HEK293 (cell line): ENCODE results near the gene SLC38A7.
"Not testable (repeated sequence)": the region's sequence is repeated elsewhere in the genome, so short reads cannot be mapped to it uniquely, and the experiment has no call there.

Experiments used
- CTCF ChIA-PET: fragments of 350-600 bp; formaldehyde crosslinking; extraction: SDS; loops from one replicate; lab custom pipeline; 2021; ENCODE audit warnings: antibody characterized with exemption; lab: Yijun Ruan, JAX
- POLR2A ChIA-PET: fragments of 300-600 bp; formaldehyde crosslinking; extraction: SDS; loops from one replicate; lab custom pipeline; 2020; ENCODE audit warnings: antibody characterized with exemption, inconsistent platforms; lab: Yijun Ruan, JAX
- H3K27ac ChIP-seq: fragments of 200-500 bp; sonication (Bioruptor generic); 2 replicates; pipeline ENCODE4 v1.5.1; 2014; ENCODE audit warnings: low read depth, low read length, control low read depth, inconsistent platforms; ENCODE audit errors: extremely low read depth
- H3K36me3 ChIP-seq, 2 experiments: fragments of 200-500 bp in 1 of 2; sonication (Bioruptor generic) in 1 of 2; 1 replicate in 1 of 2; 2 replicates in 1 of 2; pipeline ENCODE4 v1.5.1; 2014 to 2017; ENCODE audit warnings: inconsistent platforms in 2 of 2, low read length in 2 of 2; ENCODE audit not compliant: control insufficient read depth in 2 of 2, insufficient read depth in 1 of 2
- H3K4me1 ChIP-seq: fragments of 200-500 bp; sonication (Bioruptor generic); 2 replicates; pipeline ENCODE4 v1.5.1; 2014; ENCODE audit warnings: mild to moderate bottlenecking, low read length, inconsistent platforms; ENCODE audit not compliant: control insufficient read depth, insufficient read depth
- H3K4me3 ChIP-seq: 2 replicates; pipeline ENCODE4 v1.5.1; 2011; ENCODE audit warnings: low read depth, mild to moderate bottlenecking, control low read depth, low read length, moderate library complexity
- H3K9me3 ChIP-seq: fragments of 200-500 bp; sonication (Bioruptor generic); 2 replicates; pipeline ENCODE4 v1.5.1; 2014; ENCODE audit warnings: low read depth, low read length, inconsistent platforms; ENCODE audit not compliant: control insufficient read depth, insufficient read depth
- CTCF ChIP-seq: fragments of 450-650 bp; formaldehyde crosslinking; IDR thresholded peaks from 2 replicates; pipeline ENCODE4 v1.5.1; 2016; ENCODE audit warnings: missing biosample characterization, missing genetic modification characterization
- GFI1B ChIP-seq: fragments of 450-650 bp; formaldehyde crosslinking; IDR thresholded peaks from 2 replicates; pipeline ENCODE4 v1.5.1; 2016; ENCODE audit warnings: missing biosample characterization, missing genetic modification characterization
- HIC1 ChIP-seq: fragments of 450-650 bp; formaldehyde crosslinking; IDR thresholded peaks from 2 replicates; pipeline ENCODE4 v1.5.1; 2016; ENCODE audit warnings: missing biosample characterization, missing genetic modification characterization
- KLF1 ChIP-seq: fragments of 450-650 bp; formaldehyde crosslinking; IDR thresholded peaks from 2 replicates; pipeline ENCODE4 v1.5.1; 2016; ENCODE audit warnings: missing biosample characterization, missing genetic modification characterization
- RBAK ChIP-seq: fragments of 450-650 bp; formaldehyde crosslinking; IDR thresholded peaks from 2 replicates; pipeline ENCODE4 v1.5.1; 2016; ENCODE audit warnings: missing biosample characterization, missing genetic modification characterization
- REST ChIP-seq: fragments of 450-650 bp; formaldehyde crosslinking; IDR thresholded peaks from 2 replicates; pipeline ENCODE4 v1.5.1; 2016; ENCODE audit warnings: missing biosample characterization, missing genetic modification characterization
- SCRT1 ChIP-seq: fragments of 450-650 bp; formaldehyde crosslinking; IDR thresholded peaks from 2 replicates; pipeline ENCODE4 v1.5.1; 2016; ENCODE audit warnings: missing biosample characterization, missing genetic modification characterization, borderline replicate concordance
- SCRT2 ChIP-seq: fragments of 450-650 bp; formaldehyde crosslinking; IDR thresholded peaks from 2 replicates; pipeline ENCODE4 v1.5.1; 2016; ENCODE audit warnings: missing biosample characterization, missing genetic modification characterization
- ZBTB17 ChIP-seq: fragments of 450-650 bp; formaldehyde crosslinking; IDR thresholded peaks from 2 replicates; pipeline ENCODE4 v1.5.1; 2016; ENCODE audit warnings: missing biosample characterization, missing genetic modification characterization
- ZNF169 ChIP-seq: fragments of 450-650 bp; formaldehyde crosslinking; IDR thresholded peaks from 2 replicates; pipeline ENCODE4 v1.5.1; 2016; ENCODE audit warnings: missing biosample characterization, missing genetic modification characterization
- ZNF266 ChIP-seq: fragments of 450-650 bp; formaldehyde crosslinking; IDR thresholded peaks from 2 replicates; pipeline ENCODE4 v1.5.1; 2016; ENCODE audit warnings: missing biosample characterization, missing genetic modification characterization, low read depth
- ZNF335 ChIP-seq: fragments of 450-650 bp; formaldehyde crosslinking; conservative IDR thresholded peaks from 2 replicates; pipeline ENCODE4 v1.5.1; 2016; ENCODE audit warnings: missing biosample characterization, missing genetic modification characterization
- ZNF354C ChIP-seq: fragments of 450-650 bp; formaldehyde crosslinking; IDR thresholded peaks from 2 replicates; pipeline ENCODE4 v1.5.1; 2016; ENCODE audit warnings: missing biosample characterization, missing genetic modification characterization, low read depth, borderline replicate concordance
- ZNF362 ChIP-seq: fragments of 450-650 bp; formaldehyde crosslinking; IDR thresholded peaks from 2 replicates; pipeline ENCODE4 v1.5.1; 2016; ENCODE audit warnings: missing biosample characterization, missing genetic modification characterization
- ZNF433 ChIP-seq: fragments of 450-650 bp; formaldehyde crosslinking; IDR thresholded peaks from 2 replicates; pipeline ENCODE4 v1.5.1; 2016; ENCODE audit warnings: missing biosample characterization, missing genetic modification characterization, low read depth
- ZNF623 ChIP-seq: fragments of 450-650 bp; formaldehyde crosslinking; IDR thresholded peaks from 2 replicates; pipeline ENCODE4 v1.5.1; 2016; ENCODE audit warnings: missing biosample characterization, missing genetic modification characterization
- ZNF654 ChIP-seq: fragments of 450-650 bp; formaldehyde crosslinking; IDR thresholded peaks from 2 replicates; pipeline ENCODE4 v1.5.1; 2016; ENCODE audit warnings: low read depth, missing biosample characterization, missing genetic modification characterization
- ZNF664 ChIP-seq: fragments of 450-650 bp; formaldehyde crosslinking; IDR thresholded peaks from 2 replicates; pipeline ENCODE4 v1.5.1; 2016; ENCODE audit warnings: missing biosample characterization, missing genetic modification characterization
- ZNF692 ChIP-seq: fragments of 450-650 bp; formaldehyde crosslinking; IDR thresholded peaks from 2 replicates; pipeline ENCODE4 v1.5.1; 2016; ENCODE audit warnings: missing biosample characterization, missing genetic modification characterization
- ZNF76 ChIP-seq: fragments of 450-650 bp; formaldehyde crosslinking; IDR thresholded peaks from 2 replicates; pipeline ENCODE4; 2016; ENCODE audit warnings: low read depth, missing biosample characterization, missing genetic modification characterization, borderline replicate concordance
- ZNF791 ChIP-seq: fragments of 450-650 bp; formaldehyde crosslinking; IDR thresholded peaks from 2 replicates; pipeline ENCODE4 v1.5.1; 2016; ENCODE audit warnings: missing biosample characterization, missing genetic modification characterization
- ZNF830 ChIP-seq: fragments of 450-650 bp; IDR thresholded peaks from 2 replicates; pipeline ENCODE4 v1.5.0; 2018; ENCODE audit warnings: missing biosample characterization, missing genetic modification characterization, low read depth, mild to moderate bottlenecking, moderate library complexity
- ZNF843 ChIP-seq: fragments of 450-650 bp; formaldehyde crosslinking; IDR thresholded peaks from 2 replicates; pipeline ENCODE4 v1.5.1; 2016; ENCODE audit warnings: missing biosample characterization, missing genetic modification characterization

Gene SLC38A7

GRCh38 chr16:58638148-58639036 is 46.2 kb downstream of the SLC38A7 start:
- POLR2A ChIA-PET = interaction anchor here (0.7 kb wide), 1 partner anchor 34 kb away, joined by 4 read pairs; no protein-coding TSS in a partner anchor
- Histone ChIP-seq H3K4me1 (no peaks in the 10 kb centered on the region), H3K27ac (no peak overlapping the region), H3K9me3 (no peaks in the 10 kb centered on the region), H3K36me3 (no peaks in the 10 kb centered on the region), H3K4me3 (no peak overlapping the region)
- CTCF ChIA-PET = interaction anchor here (0.6 to 1.2 kb wide), 6 partner anchors 86 to 303 kb away, joined by 3 to 7 read pairs (median 3); no protein-coding TSS in a partner anchor
- TF ChIP-seq GFI1B (tag by site-specific recombination) (peak; percentile 54), ZNF654 (tag by site-specific recombination) (peak; percentile 75), ZNF692 (peak; percentile 36; the same call in 1 of the 2 replicates), HIC1 (tag by site-specific recombination) (no peak), CTCF (peak; percentile 84), ZNF169 (tag by site-specific recombination) (no peak), ZBTB17 (0 out of 2 replicates have a peak, but pooled peaks have one; percentile 14), KLF1 (tag by site-specific recombination) (peak; percentile 36; the same call in 1 of the 2 replicates), ZNF362 (tag by site-specific recombination) (peak; percentile 53; the same call in 1 of the 2 replicates), ZNF335 (tag by site-specific recombination) (peak; percentile 85), SCRT2 (tag by site-specific recombination) (peak; percentile 92), ZNF843 (tag by site-specific recombination) (no peak; the same call in 1 of the 2 replicates), ZNF830 (no peak), ZNF76 (no peak), SCRT1 (tag by site-specific recombination) (peak; percentile 88; the same call in 1 of the 2 replicates)

GRCh38 chr16:58637021-58637420 is 47.5 kb downstream of the SLC38A7 start:
- CTCF ChIA-PET = interaction anchor here (0.7 to 1.2 kb wide), 4 partner anchors 18 to 338 kb away, joined by 3 to 7 read pairs (median 3); no protein-coding TSS in a partner anchor
- H3K36me3 ChIP-seq, H3K4me1 ChIP-seq, H3K4me3 ChIP-seq, POLR2A ChIA-PET, H3K27ac ChIP-seq, H3K9me3 ChIP-seq: not testable (repeated sequence)
- TF ChIP-seq RBAK (tag by site-specific recombination) (peak; percentile 46; the same call in 1 of the 2 replicates), REST (tag by site-specific recombination) (peak; percentile 54; the same call in 1 of the 2 replicates), ZNF791 (tag by site-specific recombination) (0 out of 2 replicates have a peak, but pooled peaks have one; percentile 36), ZNF664 (tag by site-specific recombination) (peak; percentile 77), ZNF623 (tag by site-specific recombination) (peak; percentile 76), ZNF354C (tag by site-specific recombination) (0 out of 2 replicates have a peak, but pooled peaks have one; percentile 17), ZNF654 (tag by site-specific recombination) (peak; percentile 13; the same call in 1 of the 2 replicates), ZNF266 (tag by site-specific recombination) (0 out of 2 replicates have a peak, but pooled peaks have one; percentile 30), ZNF433 (tag by site-specific recombination) (peak; percentile 83)
